ENCODE measurements around the gene GUCY2F.

- no peak for TF ChIP-seq POLR2A (IDR thresholded peaks at IDR 0.05; ENCODE audit: low read depth, low read length)
- TF ChIP-seq POLR2AphosphoS5 (IDR thresholded peaks at IDR 0.05; ENCODE audit: low read depth, low read length): no peak
- TF ChIP-seq TAF1 (IDR thresholded peaks at IDR 0.05; ENCODE audit: low read depth, low read length): no peak
- TF ChIP-seq SPI1 (IDR thresholded peaks at IDR 0.05; ENCODE audit: low read depth, low read length): no peak
These were observed 131.3 kb downstream of the GUCY2F start for GRCh38 chrX:109350551-109350950.
